ENCODE results near the gene CRISPLD2.
"Not testable (repeated sequence)": the region's sequence is repeated elsewhere in the genome, so short reads cannot be mapped to it uniquely, and the experiment has no call there.

The CRISPLD2 gene

DNA sequence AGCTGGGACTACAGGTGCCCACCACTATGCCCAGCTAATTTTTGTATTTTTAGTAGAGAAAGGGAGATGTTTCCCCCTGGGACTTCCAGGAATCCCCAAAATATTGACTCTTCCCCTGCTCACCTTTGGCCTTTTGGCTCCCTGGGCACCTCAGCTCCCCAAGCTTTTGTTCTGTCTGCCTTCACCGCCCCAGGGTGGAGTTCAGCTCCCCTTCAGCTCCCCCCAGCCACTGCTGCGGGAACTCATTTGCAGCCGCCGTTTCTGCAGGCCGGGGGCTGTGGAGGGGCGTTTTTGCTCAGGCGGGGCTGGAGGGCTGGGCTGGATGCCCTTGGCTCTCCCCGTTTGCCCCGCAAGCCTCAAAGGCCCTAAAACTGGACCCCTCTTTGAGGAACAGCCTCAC, 47.9 kb downstream of the CRISPLD2 start:
- DNase-seq, result no peak

- DNase-seq, result no peak
Observed at GRCh38 chr16:84868328-84868727, 48.5 kb downstream of the CRISPLD2 start.

DNA sequence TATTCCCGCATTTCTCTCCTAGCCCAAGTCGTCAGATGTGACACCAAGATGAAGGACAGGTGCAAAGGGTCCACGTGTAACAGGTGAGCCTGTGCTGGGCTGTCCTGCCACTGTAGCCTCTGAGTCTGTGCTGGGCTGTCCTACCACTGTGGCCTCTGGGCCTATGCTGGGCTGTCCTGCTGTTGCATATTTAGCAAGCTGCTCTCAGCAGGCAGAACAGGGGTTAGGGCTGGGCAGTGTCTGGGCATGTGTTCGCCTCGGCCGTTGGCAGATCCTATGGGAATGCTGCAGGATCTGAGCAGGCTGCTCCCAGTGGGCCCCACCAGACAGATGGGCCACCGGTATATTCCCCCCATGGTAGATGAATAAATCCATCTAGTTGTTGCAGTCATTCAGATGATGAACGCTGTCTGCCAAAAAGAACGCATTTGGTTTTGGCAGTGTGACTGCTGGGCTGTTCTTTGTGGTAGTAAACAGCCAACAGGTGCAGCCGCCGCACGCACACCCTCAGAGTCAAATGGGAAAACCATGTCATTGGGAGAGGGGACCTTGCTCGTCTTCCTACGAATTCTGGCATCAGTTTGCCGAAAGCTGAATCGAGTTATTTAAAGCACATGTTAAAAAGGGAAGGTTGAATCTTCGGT, 49.2 kb downstream of the CRISPLD2 start:
- no peak for DNase-seq

DNA sequence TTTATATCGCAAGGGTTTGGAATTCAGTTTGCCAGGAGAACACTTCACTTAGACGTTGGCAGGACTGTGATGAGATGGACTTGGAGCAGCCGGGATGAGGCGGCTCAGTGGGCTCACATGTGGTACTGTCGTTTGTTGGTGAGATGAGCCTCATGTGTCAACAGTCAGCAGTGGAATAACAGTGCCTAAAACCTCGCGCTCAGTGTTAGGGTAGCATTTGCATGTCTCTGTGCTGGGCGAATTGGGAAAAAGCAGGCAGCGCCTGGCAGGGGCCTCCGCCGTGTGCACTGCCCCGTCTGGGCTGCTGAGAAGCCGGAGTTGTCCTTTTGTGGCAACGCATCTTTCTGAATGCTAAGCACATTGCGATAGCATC, 49.7 kb downstream of the CRISPLD2 start:
- no peak for DNase-seq

GRCh38 chr16:84872971-84873370, 53.2 kb downstream of the CRISPLD2 start:
- not testable (repeated sequence) for DNase-seq

- DNase-seq, result no peak
Observed at GRCh38 chr16:84874004-84874435, 54.2 kb downstream of the CRISPLD2 start.

GRCh38 chr16:84874553-84874952, 54.8 kb downstream of the CRISPLD2 start:
- DNase-seq, result no peak

DNA sequence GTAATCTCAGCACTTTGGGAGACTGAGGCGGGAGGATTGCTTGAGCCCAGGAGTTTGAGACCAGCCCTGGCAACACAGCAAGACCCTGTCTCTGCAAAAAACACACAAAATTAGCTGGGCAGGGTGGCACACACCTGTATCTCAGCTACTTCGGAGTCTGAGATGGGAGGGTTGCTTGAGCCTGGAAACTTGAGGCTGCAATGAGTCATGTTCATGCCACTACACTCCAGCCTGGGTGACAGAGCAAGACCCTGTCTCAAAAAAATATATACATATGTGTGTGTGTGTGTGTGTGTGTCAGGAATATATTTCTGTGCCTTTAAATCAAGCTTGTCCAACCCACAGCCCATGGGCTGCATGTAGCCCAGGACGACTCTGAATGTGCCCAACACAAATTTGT, 55.2 kb downstream of the CRISPLD2 start:
- DNase-seq, result no peak

DNA sequence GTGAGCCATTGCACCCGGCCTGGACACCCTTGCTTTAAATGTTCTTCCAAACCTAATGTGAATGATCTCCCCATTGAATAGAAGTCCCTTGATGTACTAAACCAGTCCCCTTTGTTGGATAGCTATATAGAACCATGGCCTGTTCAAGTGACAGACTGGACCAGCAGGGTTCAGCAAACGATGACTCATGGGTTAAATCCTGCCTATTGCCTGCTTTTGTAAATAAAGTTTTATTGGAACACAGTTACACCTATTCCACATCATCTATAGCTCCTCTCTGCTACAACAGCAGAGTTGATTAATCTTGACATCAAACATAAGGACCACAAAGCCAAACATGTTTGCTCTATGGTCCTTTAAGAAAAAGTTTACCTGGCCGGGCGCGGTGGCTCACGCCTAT, 56.1 kb downstream of the CRISPLD2 start:
- DNase-seq, result no peak

DNA sequence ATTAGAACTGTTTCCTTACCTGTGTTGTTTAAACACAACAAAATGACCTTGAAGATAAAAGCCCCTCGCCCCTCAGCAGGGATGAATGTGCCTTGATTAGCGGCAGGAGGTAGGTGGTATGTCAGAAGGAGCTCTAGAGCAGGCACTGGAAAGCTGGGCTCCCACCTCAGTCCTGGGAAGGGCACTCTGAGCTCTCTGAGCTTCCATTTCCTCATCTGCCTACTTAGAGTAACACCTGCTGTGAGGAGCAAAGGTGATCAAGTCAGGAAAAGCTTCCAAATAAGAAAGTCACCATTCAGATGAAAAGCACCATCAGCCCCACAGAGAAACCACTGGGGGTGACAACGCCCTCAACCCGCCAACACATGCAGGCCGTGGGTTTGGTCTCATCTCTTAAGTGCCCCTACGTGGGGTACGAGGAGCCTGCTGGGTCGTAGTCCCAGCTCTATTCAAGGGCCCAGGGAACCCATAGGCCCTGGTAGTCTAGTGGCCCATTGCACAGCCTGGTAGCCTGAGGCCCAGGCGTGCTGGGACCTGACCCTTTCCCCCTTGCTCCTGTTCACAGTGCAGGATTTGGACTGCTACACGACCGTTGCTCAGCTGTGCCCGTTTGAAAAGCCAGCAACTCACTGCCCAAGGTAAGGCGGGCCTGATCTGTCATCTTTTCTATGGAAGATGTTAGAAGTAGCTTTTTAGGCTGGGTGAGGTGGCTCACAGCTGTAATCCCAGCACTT, 57.3 kb downstream of the CRISPLD2 start:
- DNase-seq, result no peak

GRCh38 chr16:84878770-84879169, 59.0 kb downstream of the CRISPLD2 start:
- no peak for DNase-seq

DNA sequence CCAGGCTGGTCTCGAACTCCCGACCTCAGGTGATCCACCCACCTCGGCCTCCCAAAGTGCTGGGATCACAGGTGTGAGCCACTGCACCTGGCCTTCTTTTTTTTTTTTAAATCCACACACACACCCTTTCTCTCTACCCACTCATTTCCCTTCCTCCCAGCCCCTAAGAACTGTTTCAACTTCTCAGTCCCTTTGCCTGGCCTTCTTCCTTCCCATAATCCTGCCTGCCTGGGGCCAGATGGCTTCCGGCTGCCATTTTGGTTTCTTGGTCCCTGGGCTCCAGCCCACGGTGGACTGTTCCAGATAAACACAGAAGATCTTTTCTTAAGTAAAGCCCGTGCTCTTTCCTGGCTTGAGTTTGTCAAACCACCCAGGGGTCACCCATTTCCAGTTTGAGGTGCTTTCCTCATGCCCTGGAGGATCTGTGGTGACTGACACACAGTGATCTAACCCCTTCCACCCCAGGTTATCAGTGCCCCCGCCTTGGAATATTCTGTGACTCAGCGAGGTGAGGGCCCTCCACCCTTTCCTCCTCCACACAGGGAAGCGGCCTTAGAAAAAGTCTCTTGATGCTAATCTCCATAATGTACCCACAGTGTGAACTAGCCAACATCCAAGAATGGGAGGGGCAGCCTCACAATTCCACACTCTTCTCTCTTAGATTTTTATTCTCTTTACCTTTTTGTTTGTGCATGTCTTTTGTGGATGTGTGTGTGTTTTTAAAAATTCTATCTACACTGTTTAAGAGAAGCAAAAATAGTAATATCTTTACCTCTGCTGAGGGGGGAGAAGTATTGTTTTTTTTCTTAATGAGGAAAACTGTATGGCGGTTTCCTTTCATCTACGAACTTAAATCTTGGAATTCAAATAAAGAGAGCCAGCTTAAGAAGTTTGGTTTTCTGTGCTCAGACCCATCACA, 60.0 kb downstream of the CRISPLD2 start:
- no peak for DNase-seq

DNA sequence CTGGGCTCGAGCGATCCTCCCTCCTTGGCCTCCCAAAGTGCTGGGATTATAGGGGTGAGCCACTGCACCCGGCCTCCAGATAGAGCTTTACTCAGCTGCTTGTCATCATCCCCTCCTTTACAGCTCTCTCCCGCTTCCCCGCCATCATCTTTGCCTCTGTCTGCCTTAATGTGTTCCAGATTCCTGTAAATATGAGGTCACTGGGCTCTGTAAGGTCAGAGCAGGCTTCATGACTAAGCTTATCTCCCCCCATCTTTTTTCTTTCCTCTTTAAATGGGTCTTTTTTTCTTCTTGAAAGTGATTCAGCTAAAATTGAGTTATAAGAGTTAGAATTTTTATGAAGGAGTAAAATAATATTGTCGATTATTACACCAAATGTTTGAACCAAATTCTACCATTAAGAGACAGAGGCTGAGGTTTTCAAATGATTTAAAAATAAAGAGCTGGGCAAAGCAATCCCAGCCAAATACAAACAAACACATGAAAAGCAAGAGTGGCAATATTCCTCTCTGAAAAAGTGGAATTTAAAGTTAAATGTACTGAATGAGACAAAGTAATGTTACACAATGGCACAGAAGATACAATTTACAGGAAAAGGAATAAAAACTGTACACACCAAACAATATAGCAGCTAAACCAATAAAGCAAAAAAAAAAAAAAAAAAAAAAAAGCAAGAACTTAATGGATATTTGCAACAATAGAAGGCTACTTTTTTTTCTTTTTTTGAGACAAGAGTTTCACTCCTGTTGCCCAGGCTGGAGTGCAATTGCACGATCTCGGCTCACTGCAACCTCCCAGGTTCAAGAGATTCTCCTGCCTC, 62.1 kb downstream of the CRISPLD2 start:
- DNase-seq, result no peak

- DNase-seq, result no peak
Observed at GRCh38 chr16:84883301-84883700, 63.5 kb downstream of the CRISPLD2 start.

DNA sequence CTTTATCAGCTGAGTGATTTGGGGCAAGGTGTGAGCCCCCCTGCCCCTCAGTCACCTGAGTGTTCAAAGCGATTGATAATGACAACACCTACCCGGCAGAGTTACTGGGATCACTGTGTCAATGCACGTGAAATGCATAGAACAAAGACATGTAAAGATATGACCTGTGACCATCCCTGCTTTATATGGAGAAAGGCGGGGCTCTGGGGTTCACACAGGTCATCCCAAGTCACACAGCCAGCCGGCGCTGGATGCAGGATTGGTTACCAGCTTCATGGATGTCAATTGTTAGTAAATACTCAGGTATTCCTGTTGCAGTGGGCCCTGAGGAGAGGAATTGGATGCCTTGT, 64.4 kb downstream of the CRISPLD2 start:
- DNase-seq, result no peak

DNA sequence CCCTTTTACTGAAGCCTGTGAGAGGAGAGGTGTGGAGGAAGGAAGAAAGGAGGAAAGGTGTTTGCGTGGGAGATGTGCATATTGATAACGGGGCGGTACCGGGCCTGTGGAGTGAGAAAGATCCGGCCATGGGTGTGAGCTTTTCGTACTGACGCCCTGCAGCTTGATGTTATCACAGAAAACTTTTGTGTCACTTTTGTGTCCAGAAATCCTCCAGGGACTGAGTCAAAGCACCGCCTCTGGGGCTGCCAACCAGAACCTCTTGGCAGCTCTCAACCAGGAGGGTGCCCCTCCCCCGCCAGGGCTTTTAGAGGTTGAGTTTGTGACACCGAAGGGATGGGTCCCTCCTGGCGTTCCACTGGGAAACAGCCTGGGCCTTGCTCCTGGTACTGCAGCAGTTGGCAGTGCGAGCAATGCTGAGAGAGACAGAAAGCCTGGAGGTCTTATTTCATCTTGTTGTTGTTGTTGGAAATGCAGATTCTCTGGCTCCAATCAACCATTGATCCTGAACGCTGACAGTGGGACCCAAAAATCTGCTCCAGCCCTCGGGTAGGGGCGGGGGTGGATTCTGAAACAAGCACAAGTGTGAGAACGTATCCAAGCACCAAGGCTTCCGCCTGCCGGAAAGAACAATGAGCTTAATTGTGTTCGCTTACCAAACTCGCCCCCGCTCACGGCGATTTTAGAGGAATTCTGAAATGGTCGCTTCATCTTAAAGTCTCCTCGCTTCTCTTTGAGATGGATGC, 65.0 kb downstream of the CRISPLD2 start:
- DNase-seq, result no peak

DNA sequence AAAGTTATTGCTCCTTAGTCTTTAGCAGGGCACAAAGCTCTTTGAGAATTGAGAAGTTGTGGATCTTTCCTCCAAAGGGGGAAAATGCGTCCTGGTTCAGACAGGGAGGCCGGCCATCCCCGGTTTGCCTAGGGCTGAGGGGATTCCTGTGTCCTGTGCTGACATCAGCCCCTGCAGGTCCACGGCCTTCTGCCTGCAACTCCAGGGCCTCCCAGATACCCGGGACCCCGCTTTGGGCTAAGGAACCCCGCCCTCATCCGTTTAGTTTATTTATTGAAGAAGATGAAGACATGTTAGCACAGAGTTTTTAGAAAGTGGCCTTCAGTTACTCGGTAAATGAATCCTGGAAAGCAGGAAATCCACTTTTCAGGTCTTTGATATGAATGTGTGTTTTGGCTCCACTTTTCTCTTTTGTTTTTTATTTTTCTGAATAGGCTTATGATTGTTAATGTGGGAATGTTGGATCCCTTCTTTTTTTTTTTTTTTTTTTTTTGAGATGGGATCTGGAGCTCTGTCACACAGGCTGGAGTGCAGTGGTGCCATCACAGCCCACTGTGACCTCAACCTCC, 65.6 kb downstream of the CRISPLD2 start:
- DNase-seq, result no peak

DNA sequence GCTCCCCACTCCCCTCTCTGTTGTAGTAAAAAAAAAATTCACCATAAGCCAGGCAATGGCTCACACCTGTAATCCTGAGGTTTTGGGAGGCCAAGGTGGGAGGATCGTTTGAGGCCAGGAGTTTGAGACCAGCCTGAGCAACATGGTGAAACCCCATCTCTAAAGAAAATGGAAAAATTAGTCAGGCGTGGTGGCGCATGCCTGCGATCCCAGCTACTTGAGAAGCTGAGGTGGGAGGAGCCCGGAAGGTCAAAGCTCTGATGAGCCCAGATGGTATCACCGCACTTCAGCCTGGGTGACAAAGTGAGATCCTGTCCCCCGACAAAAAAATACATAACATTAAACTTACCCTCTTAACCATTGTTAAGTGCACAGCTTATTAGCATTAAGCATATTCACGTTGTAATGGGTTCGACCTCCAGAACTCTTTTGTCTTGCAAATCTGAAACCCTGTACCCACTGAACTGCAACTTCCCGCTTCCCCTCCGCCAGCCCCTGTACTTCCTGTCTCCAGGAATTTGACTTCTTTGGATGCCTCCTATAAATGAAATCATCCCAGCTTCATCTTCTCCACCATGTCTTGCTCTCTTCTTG, 66.8 kb downstream of the CRISPLD2 start:
- DNase-seq, result no peak

GRCh38 chr16:84887207-84887606, 67.4 kb downstream of the CRISPLD2 start:
- DNase-seq, result no peak

- no peak for DNase-seq
Observed at GRCh38 chr16:84888450-84888849, 68.7 kb downstream of the CRISPLD2 start.

- no peak for DNase-seq
Observed at GRCh38 chr16:84889066-84889465, 69.3 kb downstream of the CRISPLD2 start.
